HCT116 (cell line): ENCODE data around the gene CHD1. TPM values are rescaled to one million over a fixed set of nuclear protein-coding genes. Genes with fewer than 3 reads are reported as not detected.

Source experiments
- ATAC-seq: fragments of 200-7000 bp; cut with Tn5 transposase; 2 replicates; pipeline ENCODE4 v1.9.1; 2020; ENCODE audit warnings: mild to moderate bottlenecking, moderate library complexity
- BruUV-seq: library from RNA; stranded (reverse); fragments of 400-500 nt; replicated peaks from 2 replicates; lab custom pipeline; 2021; lab: Mats Ljungman, UMichigan
- CTCF ChIA-PET: fragments of 300-600 bp; sonication (Branson Sonifier 250); formaldehyde crosslinking; loops from one replicate; lab custom pipeline; 2021; ENCODE audit warnings: antibody characterized with exemption; lab: Charles Lee
- POLR2A ChIA-PET: fragments of 300-600, 350-600 bp; sonication (Branson Sonifier 250); formaldehyde crosslinking; loops from one replicate; lab custom pipeline; 2021; ENCODE audit warnings: antibody characterized with exemption; lab: Charles Lee
- RAD21 ChIA-PET, 2 experiments: fragments of 300-600 bp; sonication (Branson Sonifier 250); formaldehyde crosslinking; loops; one replicate each; lab custom pipeline; 2023; ENCODE audit warnings: low total read pairs in 2 of 2; ENCODE audit not compliant: uncharacterized antibody in 2 of 2, unreplicated experiment in 2 of 2, low non-redundant PET in 1 of 2; lab: Charles Lee
- DNase-seq: peaks from one replicate; pipeline ENCODE4 v3.0.0-alpha.2; 2010; ENCODE audit warnings: low read depth, low spot score
- H2AFZ ChIP-seq: fragments of 200-600 bp; shearing (Covaris generic), sonication (generic); 2 replicates; pipeline ENCODE4 v1.6.1; 2017; ENCODE audit warnings: low read depth, mixed run types, mixed read lengths, antibody characterized with exemption, low read length; ENCODE audit not compliant: poor library complexity, severe bottlenecking
- H3K27ac ChIP-seq: 2 replicates; pipeline ENCODE4 v1.5.1; 2012; ENCODE audit warnings: low read depth, low read length
- H3K27me3 ChIP-seq: fragments of 200-600 bp; sonication (generic); 2 replicates; pipeline ENCODE4 v1.6.1; 2016; ENCODE audit warnings: mixed run types, low read length, mixed read lengths; ENCODE audit not compliant: insufficient read depth
- H3K36me3 ChIP-seq, 2 experiments: fragments of 200-500 bp in 1 of 2; fragments of 200-600 bp in 1 of 2; sonication (Bioruptor generic) in 1 of 2; sonication (generic) in 1 of 2; 2 replicates each; pipeline versions ENCODE4 v1.5.1 to v1.6.1; 2014 to 2016; ENCODE audit warnings: low read length in 2 of 2, inconsistent platforms in 1 of 2, mixed read lengths in 1 of 2, mixed run types in 1 of 2; ENCODE audit not compliant: insufficient read depth in 2 of 2, control insufficient read depth in 1 of 2
- H3K4me1 ChIP-seq, 2 experiments: fragments of 200-600 bp in 1 of 2; sonication (generic) in 1 of 2; 2 replicates each; pipeline versions ENCODE4 v1.5.1 to v1.6.1; 2012 to 2017; ENCODE audit warnings: low read length in 2 of 2, inconsistent platforms in 1 of 2, mild to moderate bottlenecking in 1 of 2, mixed read lengths in 1 of 2, mixed run types in 1 of 2, moderate library complexity in 1 of 2; ENCODE audit not compliant: insufficient read depth in 2 of 2, control insufficient read depth in 1 of 2
- H3K4me2 ChIP-seq: fragments of 200-600 bp; sonication (generic); 2 replicates; pipeline ENCODE4 v1.6.1; 2017; ENCODE audit warnings: mixed run types, low read length, mixed read lengths
- H3K4me3 ChIP-seq, 2 experiments: fragments of 200-600 bp in 1 of 2; sonication (generic) in 1 of 2; replicated peaks in 1 of 2; 2 replicates each; pipeline ENCODE4 v1.5.1; 2011 to 2016; ENCODE audit warnings: low read length in 2 of 2, control low read depth in 1 of 2, low read depth in 1 of 2, mild to moderate bottlenecking in 1 of 2, mixed read lengths in 1 of 2, mixed run types in 1 of 2
- H3K79me2 ChIP-seq: fragments of 200-600 bp; sonication (generic); 2 replicates; pipeline ENCODE4 v1.6.1; 2017; ENCODE audit warnings: mild to moderate bottlenecking, mixed run types, low read length, moderate library complexity, mixed read lengths; ENCODE audit not compliant: insufficient read depth
- H3K9ac ChIP-seq: fragments of 200-600 bp; sonication (generic); 2 replicates; pipeline ENCODE4 v1.6.1; 2016; ENCODE audit warnings: low read length, mixed read lengths
- H3K9me2 ChIP-seq: fragments of 200-600 bp; sonication (generic), shearing (Covaris generic); 2 replicates; pipeline ENCODE4 v1.6.1; 2017; ENCODE audit warnings: mixed run types, mild to moderate bottlenecking, moderate library complexity; ENCODE audit not compliant: insufficient read depth
- H3K9me3 ChIP-seq, 2 experiments: fragments of 200-500 bp in 1 of 2; fragments of 200-600 bp in 1 of 2; sonication (Bioruptor generic) in 1 of 2; sonication (generic) in 1 of 2; 2 replicates each; pipeline ENCODE4 v1.6.1; 2014 to 2017; ENCODE audit warnings: low read length in 2 of 2, mixed read lengths in 2 of 2, inconsistent platforms in 1 of 2, low read depth in 1 of 2, mild to moderate bottlenecking in 1 of 2, mixed run types in 1 of 2, moderate library complexity in 1 of 2; ENCODE audit not compliant: control insufficient read depth in 1 of 2, insufficient read depth in 1 of 2
- H4K20me1 ChIP-seq: fragments of 200-600 bp; sonication (generic), shearing (Covaris generic); 2 replicates; pipeline ENCODE4 v1.6.1; 2017; ENCODE audit warnings: mixed run types, mild to moderate bottlenecking, moderate library complexity; ENCODE audit not compliant: insufficient read depth
- CBX3 ChIP-seq: IDR thresholded peaks from 2 replicates; pipeline ENCODE4 v1.6.1; 2012; ENCODE audit warnings: low read depth
- CEBPB ChIP-seq: IDR thresholded peaks from 2 replicates; pipeline ENCODE4 v1.6.1; 2012; ENCODE audit warnings: low read depth
- CTCF ChIP-seq, 3 experiments: fragments of 200-600 bp in 1 of 3; sonication (generic) in 1 of 3; IDR thresholded peaks in 2 of 3; conservative IDR thresholded peaks in 1 of 3; 2 replicates each; pipeline ENCODE4 v1.5.1; 2012 to 2017; ENCODE audit warnings: low read depth in 2 of 3, low read length in 2 of 3, antibody characterized with exemption in 1 of 3, borderline replicate concordance in 1 of 3, control low read depth in 1 of 3, mild to moderate bottlenecking in 1 of 3, mixed read lengths in 1 of 3, mixed run types in 1 of 3, moderate library complexity in 1 of 3; ENCODE audit not compliant: insufficient read depth in 1 of 3
- EZH2 ChIP-seq: fragments of 200-600 bp; sonication (generic); IDR thresholded peaks from 2 replicates; pipeline ENCODE4 v1.6.1; 2017; ENCODE audit warnings: antibody characterized with exemption, mixed run types
- FOSL1 ChIP-seq: IDR thresholded peaks from 2 replicates; pipeline ENCODE4 v1.6.1; 2012; ENCODE audit warnings: low read depth
- JUND ChIP-seq: IDR thresholded peaks from 2 replicates; pipeline ENCODE4 v1.6.1; 2012
- POLR2A ChIP-seq: IDR thresholded peaks from 2 replicates; pipeline ENCODE4 v1.7.0; 2011; ENCODE audit warnings: borderline replicate concordance; ENCODE audit not compliant: insufficient read depth, insufficient read length; ENCODE audit errors: extremely low read depth
- RAD21 ChIP-seq: IDR thresholded peaks from 2 replicates; pipeline ENCODE4 v1.6.1; 2012; ENCODE audit warnings: low read depth, mild to moderate bottlenecking
- SIN3A ChIP-seq: IDR thresholded peaks from 2 replicates; pipeline ENCODE4 v1.6.1; 2012; ENCODE audit warnings: low read depth
- SP1 ChIP-seq: IDR thresholded peaks from 2 replicates; pipeline ENCODE4 v1.6.1; 2012; ENCODE audit warnings: low read depth
- TCF7L2 ChIP-seq: IDR thresholded peaks from 2 replicates; pipeline ENCODE4 v1.7.0; 2011; ENCODE audit warnings: borderline replicate concordance, inconsistent platforms; ENCODE audit not compliant: insufficient read depth, insufficient read length; ENCODE audit errors: extremely low read depth
- YY1 ChIP-seq: IDR thresholded peaks from 2 replicates; pipeline ENCODE4 v1.6.1; 2011; ENCODE audit warnings: low read length, low read depth, moderate library complexity, mild to moderate bottlenecking; ENCODE audit not compliant: insufficient replicate concordance; ENCODE audit errors: extremely low read depth
- ZFX ChIP-seq: fragments of 450-650 bp; IDR thresholded peaks from 2 replicates; pipeline ENCODE4 v1.6.1; 2017
- intact Hi-C: fragments of 100-400 bp; cut with micrococcal nuclease; formaldehyde crosslinking; loops from 2 replicates; pipeline ENCODE4 v1.10.0; 2022
- total RNA-seq: library from RNA; stranded (reverse); gene quantifications from one replicate; pipeline ENCODE4 v1.2.1, GENCODE V29; 2021; ENCODE audit not compliant: unreplicated experiment
- TF ChIP-seq, protein P1 (sequence below): IDR thresholded peaks from 2 replicates; pipeline ENCODE4 v1.6.1; 2012

The CHD1 gene
- total RNA-seq, 1 experiment from 2014 or later = 43.9 TPM

DNA sequence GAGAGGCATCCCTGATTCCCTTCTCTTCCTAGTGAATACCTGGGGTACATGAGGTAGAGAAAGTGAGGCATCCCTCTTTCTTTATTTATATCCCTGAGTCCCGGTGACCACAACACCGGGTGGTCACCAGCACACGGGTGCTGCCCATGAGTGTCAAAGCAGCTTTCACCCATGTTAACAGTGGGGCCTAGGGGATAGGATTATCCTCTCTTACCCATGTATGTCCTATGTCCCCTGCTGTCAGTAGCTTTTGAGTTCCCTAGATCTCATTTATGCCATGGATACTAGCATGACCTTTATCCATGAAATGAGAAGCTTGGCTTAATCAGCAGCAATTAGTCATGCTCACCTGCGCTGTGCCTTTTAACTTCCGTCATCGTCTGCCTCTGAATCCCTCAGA lies 83.9 kb downstream of the CHD1 start:
- H3K9me3 ChIP-seq = peaks cover 4 to 7% of the 10 kb centered on the region in 2 experiments; a peak in 2 of 4 replicates
- H3K4me3 ChIP-seq = no peak overlapping the region
- H2AFZ ChIP-seq = no peak overlapping the region
- DNase-seq (no peak), ATAC-seq (no peak)
- H3K27ac ChIP-seq = no peak overlapping the region
- no peaks in the 10 kb centered on the region for H3K27me3 ChIP-seq
- H3K79me2 ChIP-seq = no peaks in the 10 kb centered on the region
- ChIA-PET CTCF (no interaction called here), RAD21 (no interaction called here), POLR2A (no interaction called here)
- no peak overlapping the region for H3K4me2 ChIP-seq
- H3K4me1 ChIP-seq = no peaks in the 10 kb centered on the region
- TF ChIP-seq YY1 = no peak
- no peak for TF ChIP-seq ZFX
- no peak for TF ChIP-seq SP1
- TF ChIP-seq TCF7L2 = no peak
- no peak for TF ChIP-seq RAD21
- TF ChIP-seq CEBPB = no peak
- TF ChIP-seq SIN3A = no peak
- no peak for TF ChIP-seq JUND
- no peak for TF ChIP-seq CBX3
- no peaks in the 10 kb centered on the region for H3K36me3 ChIP-seq
- no peak overlapping the region for H3K9ac ChIP-seq
- H4K20me1 ChIP-seq = no peaks in the 10 kb centered on the region
- intact Hi-C loops = no loop called here
- no TSS peak for BruUV-seq
- no peaks in the 10 kb centered on the region for H3K9me2 ChIP-seq

- ChIA-PET CTCF (no interaction called here), RAD21 (no interaction called here), POLR2A (interaction anchor here (0.6 kb wide), 1 partner anchor 24 kb away, joined by 3 read pairs; no protein-coding TSS in a partner anchor)
- no peak overlapping the region for H3K27ac ChIP-seq
- ATAC-seq = no peak
- no peaks in the 10 kb centered on the region for H3K27me3 ChIP-seq
- H4K20me1 ChIP-seq = no peaks in the 10 kb centered on the region
- H2AFZ ChIP-seq = no peak overlapping the region
- TF ChIP-seq SIN3A = no peak
- TF ChIP-seq JUND = no peak
- TF ChIP-seq POLR2A = no peak
- TF ChIP-seq TCF7L2 = no peak
- no peak for TF ChIP-seq CTCF (IDR thresholded peaks at IDR 0.05 in 2 of 3, conservative IDR thresholded peaks at IDR 0.05 in 1 of 3; ENCODE audit: borderline replicate concordance in 1 of 3, insufficient read depth in 1 of 3, low read depth in 2 of 3, low read length in 2 of 3)
- TF ChIP-seq FOSL1 = no peak
- TF ChIP-seq CBX3 = no peak
- TF ChIP-seq, protein P1, sequence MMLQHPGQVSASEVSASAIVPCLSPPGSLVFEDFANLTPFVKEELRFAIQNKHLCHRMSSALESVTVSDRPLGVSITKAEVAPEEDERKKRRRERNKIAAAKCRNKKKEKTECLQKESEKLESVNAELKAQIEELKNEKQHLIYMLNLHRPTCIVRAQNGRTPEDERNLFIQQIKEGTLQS = no peak
- no peak for TF ChIP-seq ZFX
- no peak for TF ChIP-seq CEBPB
- TF ChIP-seq EZH2 = no peak
- DNase-seq = peak; percentile 2
- H3K36me3 ChIP-seq = no peaks in the 10 kb centered on the region
- H3K4me2 ChIP-seq = no peak overlapping the region
- intact Hi-C loops = no loop called here
- H3K4me1 ChIP-seq = no peaks in the 10 kb centered on the region
- H3K9me2 ChIP-seq = no peaks in the 10 kb centered on the region
- no peak overlapping the region for H3K9ac ChIP-seq
- H3K4me3 ChIP-seq = no peak overlapping the region
- H3K79me2 ChIP-seq = no peaks in the 10 kb centered on the region
- H3K9me3 ChIP-seq = peaks cover 4 to 7% of the 10 kb centered on the region in 2 experiments; a peak in 2 of 4 replicates
- BruUV-seq = no TSS peak
These were observed 85.3 kb downstream of the CHD1 start for GRCh38 chr5:98843481-98843880.
